Bone marrow (tissue), 2 donors: ENCODE data around the gene STK32B.
"Not testable (repeated sequence)": the region's sequence is repeated elsewhere in the genome, so short reads cannot be mapped to it uniquely, and the experiment has no call there.

Source experiments
- DNase-seq, 2 donors: peaks; one replicate each; lab custom pipeline; 2025; lab: John Stamatoyannopoulos, UW

STK32B gene

GRCh38 chr4:5030927-5031326 lies 20.4 kb upstream of the STK32B start:
- no peak for DNase-seq

- DNase-seq, result no peak
Measured at GRCh38 chr4:5032813-5033212, 18.5 kb upstream of the STK32B start.

GRCh38 chr4:5033281-5033841 lies 17.9 kb upstream of the STK32B start:
- peak in 1 of 2 donors; percentile 84 for DNase-seq

- no peak for DNase-seq
Measured at GRCh38 chr4:5034206-5034605, 17.1 kb upstream of the STK32B start.

GRCh38 chr4:5036239-5036638 lies 15.0 kb upstream of the STK32B start:
- peak in 1 of 2 donors; percentile 34 for DNase-seq

GRCh38 chr4:5037553-5038551 lies 13.4 kb upstream of the STK32B start:
- peak in 1 of 2 donors; percentile 90 for DNase-seq

- no peak for DNase-seq
Measured at GRCh38 chr4:5039800-5040199, 11.5 kb upstream of the STK32B start.

GRCh38 chr4:5040856-5041620 lies 10.2 kb upstream of the STK32B start:
- DNase-seq, result no peak

GRCh38 chr4:5041699-5042098 lies 9.6 kb upstream of the STK32B start:
- DNase-seq, result no peak

- no peak for DNase-seq
Measured at GRCh38 chr4:5043579-5043978, 7.7 kb upstream of the STK32B start.

- DNase-seq, result no peak
Measured at GRCh38 chr4:5044341-5044740, 6.9 kb upstream of the STK32B start.

- peak in 1 of 2 donors; percentile 82 for DNase-seq
Measured at GRCh38 chr4:5045097-5045496, 6.2 kb upstream of the STK32B start.

- DNase-seq, result no peak
Measured at GRCh38 chr4:5048721-5049120, 2.6 kb upstream of the STK32B start.

GRCh38 chr4:5050520-5051277 lies 581 bp upstream of the STK32B start:
- DNase-seq, result peak in 1 of 2 donors; percentile 29

GRCh38 chr4:5052204-5052702 lies 973 bp downstream of the STK32B start:
- no peak for DNase-seq

- no peak for DNase-seq
Measured at GRCh38 chr4:5052726-5053425, 1.6 kb downstream of the STK32B start.

GRCh38 chr4:5054532-5054931 lies 3.3 kb downstream of the STK32B start:
- DNase-seq, result no peak

GRCh38 chr4:5055411-5055810 lies 4.1 kb downstream of the STK32B start:
- no peak for DNase-seq

GRCh38 chr4:5066101-5066500 lies 14.8 kb downstream of the STK32B start:
- DNase-seq, result no peak

GRCh38 chr4:5066968-5067367 lies 15.7 kb downstream of the STK32B start:
- not testable (repeated sequence) for DNase-seq

- DNase-seq, result no peak
Measured at GRCh38 chr4:5067908-5068307, 16.6 kb downstream of the STK32B start.
